ENCODE data around the gene RTN4RL2.
"Not testable (repeated sequence)": the region's sequence is repeated elsewhere in the genome, so short reads cannot be mapped to it uniquely, and the experiment has no call there.

RTN4RL2 gene

DNA sequence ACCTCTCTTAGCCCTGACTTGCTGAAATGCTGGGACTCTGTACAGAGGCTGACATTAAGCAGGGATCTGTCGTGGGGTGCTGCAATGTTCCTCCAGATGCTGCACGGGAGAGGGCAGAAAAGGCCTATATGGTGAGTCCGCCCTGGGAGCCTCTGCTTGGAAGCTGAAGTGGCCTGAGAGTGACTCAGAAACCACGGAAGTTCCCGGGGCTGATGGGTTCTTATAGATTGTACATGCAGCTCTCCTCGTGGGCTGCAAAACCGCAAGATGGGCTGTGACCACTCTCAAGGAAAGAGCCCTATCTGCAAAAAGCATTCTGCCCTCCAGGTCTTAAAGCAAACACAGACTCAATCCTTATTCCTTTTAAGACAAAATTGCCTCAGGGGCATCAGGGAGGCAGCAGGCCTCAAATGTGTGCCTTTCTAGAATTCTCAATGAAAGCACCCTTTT is 27.6 kb upstream of the RTN4RL2 start:
- DNase-seq (ENCODE audit: low spot score), result no peak

DNA sequence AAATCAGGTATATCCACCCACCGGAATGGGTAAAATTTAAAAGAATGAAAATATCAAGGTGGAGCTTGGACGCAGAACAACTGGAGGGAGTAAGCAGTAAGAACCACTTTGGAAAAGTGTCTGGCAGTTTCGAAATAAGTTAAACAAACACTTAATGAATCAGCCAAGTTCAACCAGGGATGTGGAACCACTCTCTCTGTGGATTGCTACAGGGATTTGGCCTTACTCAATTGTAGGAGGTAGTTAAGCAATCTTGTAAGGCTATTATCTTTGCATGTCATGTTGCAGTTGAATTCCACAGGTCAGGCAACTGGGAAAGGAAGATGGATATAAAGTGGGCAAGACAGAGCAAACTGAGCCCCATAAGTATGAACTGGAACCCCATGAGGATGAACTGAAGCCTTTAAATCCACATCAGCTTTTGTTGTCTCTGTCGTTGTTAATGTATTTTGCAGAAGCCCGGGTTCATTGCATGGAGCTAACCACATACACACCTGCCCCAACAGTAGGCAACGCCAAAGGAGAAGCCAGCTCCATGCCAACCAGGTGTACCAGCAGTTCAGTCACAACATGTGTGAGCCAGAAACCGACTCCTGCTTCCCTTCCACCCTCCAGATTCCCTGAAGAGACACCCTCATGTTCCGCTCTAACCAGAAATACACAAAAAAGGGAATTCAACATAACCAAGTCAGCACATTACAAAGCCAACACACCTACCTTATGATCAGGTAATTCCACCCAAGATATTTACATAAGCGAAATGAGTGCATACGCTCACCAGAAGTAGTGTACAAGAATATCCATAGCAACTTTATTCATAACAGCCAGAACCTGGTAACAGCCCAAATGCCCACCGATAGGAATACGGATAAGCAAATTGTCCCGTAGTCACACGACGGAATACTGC is 25.4 kb upstream of the RTN4RL2 start:
- no peak for DNase-seq (ENCODE audit: low spot score)

DNA sequence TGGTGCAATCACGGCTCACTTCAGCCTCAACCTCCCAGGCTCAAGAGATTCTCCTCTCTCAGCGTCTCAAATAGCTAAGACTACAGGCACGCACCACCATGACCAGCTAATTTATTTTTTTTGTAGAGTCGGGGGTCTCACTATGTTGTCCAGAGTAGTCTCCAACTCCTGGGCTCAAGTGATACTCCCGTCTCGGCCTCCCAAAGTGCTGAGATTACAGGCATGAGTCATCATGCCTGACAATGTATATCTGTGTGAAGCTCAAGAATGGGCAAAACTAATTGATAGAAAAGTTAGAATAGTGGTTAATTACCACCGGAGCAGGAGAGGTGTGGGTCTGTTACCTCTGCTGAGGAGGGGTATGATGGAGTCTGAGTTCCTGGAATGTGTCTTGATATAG is 24.3 kb upstream of the RTN4RL2 start:
- DNase-seq (ENCODE audit: low spot score), result no peak

DNA sequence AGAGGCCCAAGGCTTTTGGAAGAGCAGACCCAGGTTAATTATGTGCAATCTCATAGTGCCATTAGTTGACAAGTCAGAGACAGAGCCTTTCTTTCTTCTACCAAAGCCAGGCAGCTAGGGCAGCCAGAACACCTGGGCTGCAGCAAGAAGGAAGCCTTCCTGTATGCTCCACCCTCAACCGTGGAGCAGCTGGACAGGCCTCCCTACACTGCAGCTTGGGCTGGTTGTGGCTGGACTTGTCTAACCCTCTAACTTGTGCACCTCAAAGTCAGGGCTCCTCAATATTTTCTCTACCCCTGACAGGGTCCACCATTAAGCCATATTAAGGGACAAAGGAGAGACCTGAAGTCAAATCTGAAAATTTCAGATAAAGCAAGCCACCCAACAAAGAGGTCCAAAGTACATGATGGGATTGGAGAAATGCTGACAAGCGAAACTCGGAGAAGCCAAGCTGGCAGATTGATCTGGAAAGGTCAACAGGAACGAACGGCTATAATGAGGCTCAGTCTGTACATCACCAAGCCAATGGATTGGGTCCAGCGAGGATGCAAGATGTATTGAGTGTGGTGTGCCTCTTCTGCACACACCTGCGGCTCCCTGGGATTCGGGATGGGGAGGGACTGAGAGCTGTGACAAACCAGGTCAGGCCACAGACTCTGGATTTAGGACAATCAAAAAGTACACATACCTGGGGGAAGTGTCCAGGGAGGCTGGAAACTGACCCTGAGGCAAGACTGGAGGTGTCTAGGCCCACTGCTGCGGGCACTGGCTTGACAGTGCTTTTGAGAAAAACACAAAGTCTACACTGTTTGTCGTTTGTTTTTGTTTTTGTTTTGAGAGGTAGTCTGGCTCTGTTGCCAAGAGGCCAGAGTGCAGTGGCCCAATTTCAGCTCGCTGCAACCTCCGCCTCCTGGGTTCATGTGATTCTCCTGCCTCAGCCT is 21.7 kb upstream of the RTN4RL2 start:
- no peak for DNase-seq (ENCODE audit: low spot score)

DNA sequence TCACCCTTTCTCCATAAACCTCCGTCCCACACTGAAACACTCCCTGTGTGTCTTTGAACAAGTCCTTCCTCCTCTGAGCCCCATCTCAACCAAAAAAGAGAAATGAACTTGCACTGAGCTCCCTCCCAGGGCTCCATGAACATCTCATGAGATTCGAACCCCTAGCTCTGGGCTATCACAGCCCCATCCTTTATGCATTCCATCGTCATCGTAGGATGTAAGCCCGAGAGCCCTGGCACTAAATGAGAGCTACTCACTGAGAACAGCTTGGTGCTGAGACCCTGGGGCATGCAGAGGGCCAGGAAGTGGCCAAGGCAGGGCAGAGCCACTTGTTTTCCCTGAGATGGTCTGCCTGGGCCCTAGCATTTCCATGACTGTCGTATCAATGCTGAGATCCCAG is 20.5 kb upstream of the RTN4RL2 start:
- no peak for DNase-seq (ENCODE audit: low spot score)

DNA sequence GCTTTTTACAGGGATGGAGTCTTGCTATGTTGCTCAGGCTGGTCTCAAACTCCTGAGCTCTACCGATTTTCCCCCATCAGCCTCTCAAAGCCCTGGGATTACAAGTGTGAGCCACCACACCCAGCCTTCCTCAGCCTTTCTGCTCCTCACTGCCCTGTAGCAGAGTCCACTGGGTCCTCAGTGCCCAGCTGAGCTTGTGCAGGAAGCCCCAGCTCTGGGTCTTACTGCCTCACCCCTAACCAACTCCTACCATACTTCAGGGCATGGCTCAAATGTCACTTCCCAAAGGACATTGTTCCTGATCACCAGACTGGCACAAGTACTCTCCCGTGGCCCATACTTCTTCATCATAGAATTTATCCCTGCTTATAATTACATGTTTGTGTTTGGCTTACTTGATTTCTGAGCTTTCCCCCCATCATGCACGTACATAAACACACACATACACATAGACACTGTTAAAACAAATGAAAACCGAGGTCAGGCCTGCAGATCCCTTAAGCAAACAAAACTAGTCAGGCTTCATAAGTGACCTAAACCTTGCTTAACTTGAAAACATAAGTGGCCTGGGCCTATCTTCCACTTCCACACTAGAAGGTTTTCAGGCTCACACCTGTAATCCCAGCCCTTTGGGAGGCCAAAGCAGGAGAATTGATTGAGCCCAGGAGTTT is 19.4 kb upstream of the RTN4RL2 start:
- no peak for DNase-seq (ENCODE audit: low spot score)

DNA sequence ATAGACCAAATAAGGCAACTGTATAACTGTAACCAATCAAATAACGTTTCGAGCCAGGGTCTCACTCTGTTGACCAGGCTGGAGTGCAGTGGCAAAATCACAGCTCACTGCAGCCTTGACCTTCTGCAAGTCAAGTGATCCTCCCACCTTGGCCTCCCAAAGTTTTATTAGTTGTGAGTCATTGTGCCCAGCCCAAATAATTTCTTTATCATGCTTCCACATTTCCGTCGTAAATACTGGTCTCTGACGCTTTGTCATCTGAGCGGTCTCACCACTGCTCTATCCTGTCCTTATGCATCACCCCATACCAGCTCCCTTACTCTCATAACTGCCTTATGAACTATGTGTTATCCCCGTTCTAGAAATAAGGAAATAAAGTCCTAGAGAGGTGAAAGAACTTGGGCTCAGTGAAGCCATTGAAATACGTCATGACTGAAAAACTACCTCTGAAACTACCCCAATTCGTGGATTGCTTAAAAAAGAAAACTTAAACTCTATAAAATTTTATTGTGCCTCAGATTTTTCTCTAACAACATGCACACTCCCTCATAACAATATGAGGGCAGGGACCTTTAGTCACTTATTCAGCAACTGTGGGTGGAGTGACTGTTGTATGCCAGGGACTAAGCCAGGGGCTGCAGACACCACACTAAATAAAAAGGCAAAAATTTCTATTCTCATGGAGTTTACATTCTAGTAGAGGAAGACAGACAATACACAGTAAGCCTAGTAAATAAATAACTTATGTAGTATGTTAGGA is 15.8 kb upstream of the RTN4RL2 start:
- no peak for DNase-seq (ENCODE audit: low spot score)

DNA sequence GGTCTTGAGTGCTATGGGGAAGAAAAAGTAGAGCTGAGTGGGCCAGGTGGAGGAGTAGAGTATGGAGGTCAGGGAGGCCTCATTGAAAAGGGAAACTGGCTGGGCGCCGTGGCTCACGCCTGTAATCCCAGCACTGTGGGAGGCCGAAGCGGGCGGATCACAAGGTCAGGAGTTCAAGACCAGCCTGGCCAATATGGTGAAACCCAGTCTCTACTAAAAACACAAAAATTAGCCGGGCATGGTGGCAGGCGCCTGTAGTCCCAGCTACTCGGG is 15.3 kb upstream of the RTN4RL2 start:
- not testable (repeated sequence) for DNase-seq (ENCODE audit: low spot score)

DNA sequence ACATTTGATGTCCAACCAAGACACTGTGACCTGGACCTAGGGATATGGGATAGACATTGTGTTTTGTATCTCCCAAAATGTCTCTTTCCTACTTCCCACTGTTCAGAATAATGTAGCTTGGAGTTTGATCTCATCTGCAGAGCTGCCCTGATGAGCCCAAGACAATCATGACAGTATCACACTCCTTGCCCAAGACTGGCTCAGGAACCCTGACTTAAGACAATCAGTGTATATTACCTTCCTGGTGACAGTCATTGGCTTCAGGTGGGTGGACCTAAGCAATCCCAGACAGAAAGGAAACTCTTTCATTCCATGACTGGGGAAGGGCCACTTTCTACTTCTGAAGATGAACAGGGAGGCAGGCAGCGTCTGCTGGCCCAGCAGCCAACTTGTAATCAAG is 14.3 kb upstream of the RTN4RL2 start:
- DNase-seq (ENCODE audit: low spot score), result no peak

DNA sequence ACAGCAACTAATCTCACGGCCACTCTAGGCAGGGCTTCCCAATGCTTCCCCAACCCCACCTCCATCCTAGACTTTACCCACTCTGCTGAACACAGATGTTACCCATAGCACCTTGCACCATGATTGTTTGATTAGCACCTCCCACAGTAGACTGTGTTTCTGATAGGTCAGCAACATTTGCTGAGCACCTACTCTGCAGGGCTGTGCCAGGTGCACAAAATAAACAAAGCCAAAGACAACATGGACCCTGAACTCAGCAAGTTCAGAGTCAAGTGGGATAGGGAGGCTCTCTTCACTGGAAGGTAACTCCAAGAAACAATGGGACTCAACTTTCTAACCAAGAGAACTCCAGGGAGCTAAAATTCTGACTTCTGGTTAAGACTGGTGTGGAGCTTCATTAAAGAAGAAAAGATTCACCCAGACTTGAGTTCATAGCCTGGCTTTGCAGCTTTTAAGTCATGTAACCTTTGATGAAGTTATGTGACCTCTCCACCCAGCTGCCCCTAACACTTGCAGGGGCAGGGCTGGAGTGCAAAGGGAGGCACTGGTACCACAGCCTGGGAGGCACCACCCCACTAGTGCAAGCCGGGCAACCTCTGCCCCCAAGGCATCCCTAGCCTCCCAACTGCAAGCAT is 6.7 kb upstream of the RTN4RL2 start:
- no peak for DNase-seq (ENCODE audit: low spot score)

DNA sequence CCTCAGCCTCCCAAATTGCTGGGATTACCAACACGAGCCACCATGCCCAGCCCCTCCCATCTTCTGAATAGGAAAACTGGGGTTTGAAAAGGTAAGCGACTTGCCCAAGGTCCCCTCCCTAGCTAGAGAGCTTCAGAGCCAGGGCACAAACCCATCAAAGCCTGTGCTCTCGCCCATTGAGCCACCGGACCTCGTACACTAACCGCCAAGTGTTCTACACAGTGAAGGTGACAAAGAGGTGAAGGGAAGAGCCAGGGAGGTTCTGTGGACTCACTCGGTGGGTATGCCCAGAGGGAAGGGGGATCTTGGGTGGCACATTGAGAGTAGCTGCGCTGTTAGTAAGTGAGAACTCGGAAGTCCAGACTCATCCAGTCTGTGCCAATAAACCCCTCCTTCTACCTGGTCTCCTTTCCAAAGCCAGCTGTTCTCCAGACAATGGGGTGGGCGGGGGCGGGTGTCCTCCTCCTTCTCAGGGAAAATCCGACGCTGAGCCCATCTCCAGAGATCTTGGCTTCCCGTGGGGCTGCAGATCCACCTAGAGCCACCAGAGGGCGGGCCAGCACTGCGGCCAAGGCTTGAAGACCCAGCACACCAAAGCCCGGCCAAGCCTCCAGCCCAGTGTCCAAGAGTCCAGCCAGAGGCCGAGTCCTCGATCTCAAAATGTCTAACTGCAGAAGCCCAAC is 3.2 kb upstream of the RTN4RL2 start:
- DNase-seq (ENCODE audit: low spot score), result peak; percentile 90

DNA sequence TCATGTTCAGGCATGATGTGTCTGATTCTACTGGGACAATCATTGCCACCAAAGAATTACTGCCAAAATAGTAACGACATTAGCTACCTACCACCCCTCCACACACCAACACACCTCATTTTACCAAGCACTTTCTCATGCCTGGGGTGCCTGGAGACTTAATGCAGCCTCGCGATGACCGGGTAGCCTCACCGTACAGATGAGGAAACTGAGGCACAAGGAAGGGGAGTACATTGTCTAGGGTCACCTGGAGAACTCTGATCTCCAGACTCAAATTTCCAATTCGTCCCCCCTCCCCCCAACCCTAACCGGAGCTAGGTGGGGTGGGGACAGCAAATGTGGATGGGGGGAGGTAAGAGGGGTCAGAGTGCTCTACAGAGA is 2.7 kb upstream of the RTN4RL2 start:
- no peak for DNase-seq (ENCODE audit: low spot score)

DNA sequence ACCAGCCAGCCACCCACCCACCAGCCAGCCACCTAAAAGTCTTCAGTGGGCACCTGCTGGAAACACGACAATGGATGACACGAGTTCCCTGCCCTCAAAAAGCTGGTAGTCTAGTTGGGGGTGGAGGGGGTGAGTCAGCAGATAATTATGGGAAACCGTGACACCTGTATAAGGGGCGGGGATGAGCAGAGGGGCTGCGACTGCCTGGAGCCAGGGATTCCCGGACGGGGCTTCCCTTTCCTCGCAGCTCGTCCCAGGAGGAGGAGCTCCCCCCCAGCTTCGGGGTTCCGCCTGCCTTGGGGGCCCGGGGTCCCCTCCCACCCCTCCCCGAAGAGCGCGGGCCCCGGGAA is 2.3 kb upstream of the RTN4RL2 start:
- DNase-seq (ENCODE audit: low spot score), result no peak

DNA sequence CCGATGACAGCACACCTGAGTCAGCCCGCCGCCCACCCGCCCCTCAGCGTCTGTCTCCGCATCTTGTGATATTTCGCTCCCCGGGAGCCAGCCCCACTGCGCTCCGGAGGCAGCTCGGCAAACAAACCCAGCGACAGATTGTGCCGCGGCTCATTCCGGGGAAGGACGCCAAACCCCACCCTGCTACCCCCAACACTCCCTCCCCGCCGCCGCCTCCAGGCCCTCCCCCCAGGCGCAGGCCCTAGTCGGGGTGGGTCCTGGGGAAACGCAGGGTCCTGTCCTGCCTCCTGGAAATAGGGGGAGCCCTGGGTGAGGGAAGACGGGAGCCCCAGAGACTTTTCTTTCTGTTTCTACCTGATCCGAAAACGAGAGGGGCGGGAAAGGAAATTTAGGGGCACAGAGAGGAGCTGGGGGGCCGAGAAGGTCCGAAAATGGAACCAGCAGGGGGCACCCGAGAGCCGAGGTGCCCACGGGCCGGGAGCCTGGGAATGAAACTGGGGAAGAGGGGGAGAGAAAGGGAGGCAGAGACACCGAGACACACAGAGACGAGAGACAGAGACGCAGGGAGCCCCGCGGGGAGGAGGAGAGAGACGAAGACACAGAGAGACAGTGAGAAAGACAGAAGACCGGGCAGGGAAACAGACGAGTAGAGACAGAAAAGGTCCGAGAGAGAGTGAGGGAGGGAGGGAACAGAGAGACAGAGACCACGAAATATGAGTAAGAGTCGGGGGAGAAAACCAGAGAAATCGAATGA is 1.7 kb upstream of the RTN4RL2 start:
- no peak for DNase-seq (ENCODE audit: low spot score)

DNA sequence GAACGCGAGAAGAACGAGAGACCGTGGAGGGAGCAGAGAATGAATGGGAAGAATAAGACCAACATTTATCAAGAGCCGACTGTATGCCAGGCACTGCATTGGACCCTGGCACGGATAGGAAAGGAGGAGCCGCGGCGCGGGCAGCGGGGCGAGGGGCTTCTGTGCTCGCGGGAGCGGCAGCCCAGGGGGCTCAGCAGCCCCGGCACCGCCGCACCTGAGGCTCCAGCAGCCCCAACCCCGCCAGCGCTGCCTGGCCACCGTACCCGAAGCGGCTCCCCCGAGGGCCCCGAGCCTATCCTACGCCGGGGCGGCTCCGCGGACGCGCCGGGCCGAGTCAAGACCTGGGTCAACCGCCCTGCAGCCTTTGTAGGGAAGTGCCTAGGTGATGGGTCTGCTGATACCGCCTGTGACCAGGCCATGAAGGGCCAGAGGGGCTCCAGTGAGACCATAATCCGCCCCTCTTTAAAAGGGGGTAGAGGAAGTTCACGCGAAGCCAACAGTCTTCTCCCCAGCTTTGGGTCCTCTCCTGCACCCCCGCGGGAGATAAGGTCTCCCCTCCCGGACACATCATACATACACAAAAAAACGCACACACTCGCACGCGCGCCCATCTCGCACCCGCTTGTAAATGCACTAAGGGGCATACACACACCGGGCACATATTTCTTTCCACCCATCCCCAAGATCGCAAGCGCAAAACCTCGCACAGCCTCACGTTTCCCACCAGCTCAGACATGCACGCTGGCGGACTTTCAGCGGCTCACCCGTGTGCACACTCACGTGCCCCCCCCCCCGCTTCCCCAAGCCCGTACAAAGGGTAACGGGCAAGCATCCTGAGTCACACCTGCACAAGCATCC is 935 bp upstream of the RTN4RL2 start:
- DNase-seq (ENCODE audit: low spot score), result no peak

DNA sequence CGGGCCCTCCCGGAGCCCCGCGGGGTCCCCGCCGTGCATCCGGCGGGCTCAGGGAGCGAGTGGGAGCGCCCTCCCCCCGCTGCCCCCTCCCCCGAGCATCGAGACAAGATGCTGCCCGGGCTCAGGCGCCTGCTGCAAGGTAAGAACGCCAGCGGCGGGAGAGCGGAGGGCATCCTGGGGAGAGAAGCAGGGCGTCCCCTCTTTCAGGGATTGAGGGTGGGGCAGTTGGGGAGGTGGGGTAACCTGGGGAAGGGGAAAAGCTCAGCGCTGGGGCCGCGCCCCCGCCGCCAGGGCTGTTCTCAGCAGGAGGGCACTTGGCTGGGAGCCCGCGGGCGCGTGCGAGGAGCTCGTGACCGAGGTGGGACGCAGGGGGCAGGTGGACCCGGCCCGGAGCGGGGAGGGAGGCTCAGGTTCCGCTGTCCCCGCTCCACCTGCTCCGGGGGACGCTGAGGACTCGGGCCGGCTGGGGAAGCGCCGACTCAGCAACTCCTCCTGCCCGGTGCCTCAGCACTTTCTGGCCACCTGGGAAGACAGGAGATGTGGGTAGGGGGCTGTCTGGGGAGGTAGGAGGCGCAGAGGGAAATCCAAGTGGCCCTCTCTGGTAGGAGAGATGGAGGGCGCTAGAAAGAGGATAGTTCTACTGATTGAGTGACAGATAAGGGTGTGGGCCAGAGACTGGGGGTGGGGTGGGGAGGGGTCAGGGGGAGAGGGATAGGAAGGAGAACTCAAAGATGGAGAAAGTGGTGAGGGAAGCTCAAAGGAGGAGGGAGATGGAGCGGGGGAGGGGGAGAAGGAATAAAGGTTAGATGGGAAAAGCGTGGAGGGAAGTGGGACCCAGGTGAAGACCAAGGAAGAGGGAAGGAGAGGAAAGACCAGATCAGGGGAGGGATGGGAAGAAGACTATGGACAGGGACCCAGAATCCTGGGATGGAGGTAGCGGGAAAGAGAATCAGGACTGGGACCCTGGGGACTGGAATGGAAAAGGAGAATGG is 726 bp downstream of the RTN4RL2 start:
- DNase-seq (ENCODE audit: low spot score), result no peak

DNA sequence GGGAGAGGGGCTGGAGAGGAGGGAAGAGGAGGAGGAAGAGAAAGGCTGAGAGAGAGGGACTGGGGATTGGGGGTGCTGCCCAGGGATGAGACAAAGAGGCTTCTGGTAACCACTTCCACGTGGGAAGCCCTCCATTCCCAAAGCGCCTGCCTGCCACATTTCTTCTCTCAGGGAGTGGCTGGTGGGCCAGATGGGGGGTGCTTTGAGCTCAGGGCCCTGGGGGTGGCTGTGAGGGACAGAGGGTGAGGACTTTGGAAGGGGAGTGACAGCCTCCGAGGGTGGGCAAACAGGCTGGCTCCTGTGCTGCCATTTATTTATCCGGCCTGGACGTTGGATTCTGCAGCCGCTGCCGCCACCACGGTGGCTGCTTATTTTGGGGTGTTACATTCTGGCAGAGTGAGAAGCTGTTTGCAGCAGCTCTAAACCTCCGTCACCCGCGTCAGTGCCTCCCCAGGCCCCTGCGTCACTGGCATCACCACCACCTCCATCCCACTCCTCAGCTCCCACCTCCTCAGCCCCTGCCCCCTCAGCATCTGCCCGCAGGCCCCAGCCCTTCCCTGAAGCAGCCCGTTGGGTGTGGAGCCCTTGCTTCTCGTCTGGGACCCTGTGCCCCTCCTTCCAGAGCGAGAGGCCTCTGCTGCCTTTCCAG is 1.6 kb downstream of the RTN4RL2 start:
- no peak for DNase-seq (ENCODE audit: low spot score)
